ENCODE results near the gene UTS2B. TPM values are rescaled to one million over a fixed set of nuclear protein-coding genes. Genes with fewer than 3 reads are reported as not detected.

UTS2B gene
- total and polyA plus RNA-seq, 9 donors: 0.60 to 1.0 (median 0.92) TPM

- intact Hi-C loops (cut with DNase I): no loop called here
- Histone ChIP-seq H3K27me3 (no peaks in the 10 kb centered on the region), H3K9me3 (no peaks in the 10 kb centered on the region), H3K4me3 (no peak overlapping the region), H3K27ac (no peak overlapping the region), H3K4me1 (ENCODE audit: insufficient read depth) (no peaks in the 10 kb centered on the region), H3K36me3 (no peaks in the 10 kb centered on the region)
- TF ChIP-seq CTCF (IDR thresholded peaks at IDR 0.05) (no peak), EP300 (IDR thresholded peaks at IDR 0.05) (no peak), POLR2A (IDR thresholded peaks at IDR 0.05) (no peak)
- WGBS, 3 donors: 60 to 63% (median 61%) methylated on average over 3 of the region's 3 CpGs
- no peak for DNase-seq
Measured at GRCh38 chr3:191236646-191237045, 93.7 kb downstream of the UTS2B start.

GRCh38 chr3:191235331-191236314 is 94.7 kb downstream of the UTS2B start:
- H3K27ac ChIP-seq: no peak overlapping the region
- no peak for TF ChIP-seq POLR2A (IDR thresholded peaks at IDR 0.05)
- TF ChIP-seq EP300 (IDR thresholded peaks at IDR 0.05): no peak
- no peak for TF ChIP-seq CTCF (IDR thresholded peaks at IDR 0.05)
- no peaks in the 10 kb centered on the region for H3K4me1 ChIP-seq (ENCODE audit: insufficient read depth)
- intact Hi-C loops (cut with DNase I): no loop called here
- no peaks in the 10 kb centered on the region for H3K27me3 ChIP-seq
- H3K9me3 ChIP-seq: no peaks in the 10 kb centered on the region
- H3K4me3 ChIP-seq: no peak overlapping the region
- 52 to 72% (median 68%) methylated on average over 4 of the region's 4 CpGs for WGBS, 3 donors
- no peak for DNase-seq
- no peaks in the 10 kb centered on the region for H3K36me3 ChIP-seq

- DNase-seq: no peak
- Histone ChIP-seq H3K4me3 (no peak overlapping the region), H3K9me3 (no peaks in the 10 kb centered on the region), H3K27me3 (no peaks in the 10 kb centered on the region), H3K4me1 (ENCODE audit: insufficient read depth) (no peaks in the 10 kb centered on the region), H3K36me3 (no peaks in the 10 kb centered on the region), H3K27ac (no peak overlapping the region)
- intact Hi-C loops (cut with DNase I): no loop called here
- TF ChIP-seq EP300 (IDR thresholded peaks at IDR 0.05): no peak
- no peak for TF ChIP-seq CTCF (IDR thresholded peaks at IDR 0.05)
- TF ChIP-seq POLR2A (IDR thresholded peaks at IDR 0.05): no peak
- WGBS, 3 donors: 93 to 99% (median 95%) methylated on average over 9 of the region's 9 CpGs
Measured at GRCh38 chr3:191234216-191234615, 96.1 kb downstream of the UTS2B start.

GRCh38 chr3:191227541-191227940 is 102.8 kb downstream of the UTS2B start:
- Histone ChIP-seq H3K9me3 (no peaks in the 10 kb centered on the region), H3K36me3 (no peaks in the 10 kb centered on the region), H3K27ac (no peak overlapping the region), H3K4me1 (ENCODE audit: insufficient read depth) (no peaks in the 10 kb centered on the region), H3K4me3 (no peak overlapping the region), H3K27me3 (no peaks in the 10 kb centered on the region)
- WGBS, 3 donors: 78 to 82% (median 78%) methylated on average over 5 of the region's 5 CpGs
- no peak for DNase-seq
- TF ChIP-seq POLR2A (IDR thresholded peaks at IDR 0.05): no peak
- no peak for TF ChIP-seq EP300 (IDR thresholded peaks at IDR 0.05)
- TF ChIP-seq CTCF (IDR thresholded peaks at IDR 0.05): no peak
- intact Hi-C loops (cut with DNase I): no loop called here

Data from ovary (tissue), 9 donors.